Measurements from ENCODE around the gene LINC00237. TPM values are rescaled to one million over a fixed set of nuclear protein-coding genes. Genes with fewer than 3 reads are reported as not detected.

LINC00237 gene
- total RNA-seq, 1 donor from 2014 or later = not detected

- peaks cover 61% of the 10 kb centered on the region for H3K27me3 ChIP-seq (ENCODE audit: control insufficient read depth, insufficient read depth, low read length)
- no peak for FAIRE-seq
- H3K36me3 ChIP-seq (ENCODE audit: control insufficient read depth, insufficient read depth, low read length) = no peaks in the 10 kb centered on the region
- no peak for TF ChIP-seq CTCF (IDR thresholded peaks at IDR 0.05; ENCODE audit: insufficient read depth, low read length, severe bottlenecking)
- no peak for DNase-seq (ENCODE audit: low read depth)
- H3K4me3 ChIP-seq (ENCODE audit: low read depth, low read length) = peak overlapping the region; percentile 21
Measured at GRCh38 chr20:21100578-21101452, 5.3 kb downstream of the LINC00237 start.

GRCh38 chr20:21099751-21100577 is 6.2 kb downstream of the LINC00237 start:
- peak overlapping the region; percentile 2 for H3K4me3 ChIP-seq (ENCODE audit: low read depth, low read length)
- no peak for DNase-seq (ENCODE audit: low read depth)
- H3K27me3 ChIP-seq (ENCODE audit: control insufficient read depth, insufficient read depth, low read length) = peaks cover 54% of the 10 kb centered on the region
- TF ChIP-seq CTCF (IDR thresholded peaks at IDR 0.05; ENCODE audit: insufficient read depth, low read length, severe bottlenecking) = no peak
- FAIRE-seq = no peak
- no peaks in the 10 kb centered on the region for H3K36me3 ChIP-seq (ENCODE audit: control insufficient read depth, insufficient read depth, low read length)

GRCh38 chr20:21096321-21097043 is 9.7 kb downstream of the LINC00237 start:
- Histone ChIP-seq H3K36me3 (ENCODE audit: control insufficient read depth, insufficient read depth, low read length) (no peaks in the 10 kb centered on the region), H3K4me3 (ENCODE audit: low read depth, low read length) (no peak overlapping the region), H3K27me3 (ENCODE audit: control insufficient read depth, insufficient read depth, low read length) (peaks cover 24% of the 10 kb centered on the region)
- no peak for TF ChIP-seq CTCF (IDR thresholded peaks at IDR 0.05; ENCODE audit: insufficient read depth, low read length, severe bottlenecking)
- DNase-seq (ENCODE audit: low read depth) = peak; percentile 58
- FAIRE-seq = no peak

GRCh38 chr20:21092806-21093205 is 13.4 kb downstream of the LINC00237 start:
- Histone ChIP-seq H3K36me3 (ENCODE audit: control insufficient read depth, insufficient read depth, low read length) (no peaks in the 10 kb centered on the region), H3K4me3 (ENCODE audit: low read depth, low read length) (no peak overlapping the region), H3K27me3 (ENCODE audit: control insufficient read depth, insufficient read depth, low read length) (peaks cover 1% of the 10 kb centered on the region)
- DNase-seq (ENCODE audit: low read depth) = no peak
- TF ChIP-seq CTCF (IDR thresholded peaks at IDR 0.05; ENCODE audit: insufficient read depth, low read length, severe bottlenecking) = no peak
- no peak for FAIRE-seq

- no peak overlapping the region for H3K4me3 ChIP-seq (ENCODE audit: low read depth, low read length)
- DNase-seq (ENCODE audit: low read depth) (no peak), FAIRE-seq (no peak)
- H3K36me3 ChIP-seq (ENCODE audit: control insufficient read depth, insufficient read depth, low read length) = no peaks in the 10 kb centered on the region
- peaks cover 1% of the 10 kb centered on the region for H3K27me3 ChIP-seq (ENCODE audit: control insufficient read depth, insufficient read depth, low read length)
- no peak for TF ChIP-seq CTCF (IDR thresholded peaks at IDR 0.05; ENCODE audit: insufficient read depth, low read length, severe bottlenecking)
Measured at GRCh38 chr20:21090721-21091120, 15.4 kb downstream of the LINC00237 start.
